HG02884 (cell line): Measurements from ENCODE around the gene CCDC90B.
"Not testable (repeated sequence)": the region's sequence is repeated elsewhere in the genome, so short reads cannot be mapped to it uniquely, and the experiment has no call there.

Source experiments
- ATAC-seq: cut with Tn5 transposase; IDR thresholded peaks from one replicate; pipeline ENCODE4 v1.9.1; 2021; ENCODE audit warnings: mild to moderate bottlenecking, moderate library complexity; ENCODE audit not compliant: unreplicated experiment

Gene CCDC90B

GRCh38 chr11:83285771-83286528 is at the start of gene CCDC90B:
Gene CCDC90B, minus strand, starts transcription at chr11:83286367. Its CDS starts 395 bp downstream, at chr11:83285972.
- peak; percentile 84 for ATAC-seq

DNA sequence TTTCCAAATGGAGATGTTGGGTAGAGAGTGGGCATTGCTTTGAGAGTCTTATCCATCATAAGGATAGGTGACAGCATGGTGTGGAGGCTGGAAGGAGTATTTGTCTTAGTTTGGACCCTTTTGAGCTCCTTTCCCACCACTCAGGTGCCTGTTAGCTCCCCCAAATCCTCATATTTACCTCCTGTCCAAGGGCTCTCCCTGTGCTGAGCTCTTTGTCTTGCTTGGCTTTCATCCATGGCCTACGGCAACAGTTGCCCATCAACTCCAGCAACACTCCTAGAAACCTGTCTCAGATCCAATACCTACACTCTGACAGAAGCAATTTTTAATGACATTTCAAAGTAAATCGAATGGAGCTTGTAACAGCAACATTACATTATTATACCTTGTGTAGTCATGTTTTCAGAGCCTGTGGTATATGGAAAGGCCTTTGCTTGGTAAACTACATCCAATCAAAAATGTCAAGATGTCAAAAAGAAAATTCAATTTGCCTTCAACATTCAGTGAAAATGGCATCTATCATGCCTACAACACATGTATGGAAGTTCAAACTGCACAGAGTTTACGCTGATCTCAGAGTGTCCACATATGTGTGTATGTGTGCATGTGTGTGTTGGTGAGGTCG is 49.4 kb upstream of the CCDC90B start:
- ATAC-seq: no peak

DNA sequence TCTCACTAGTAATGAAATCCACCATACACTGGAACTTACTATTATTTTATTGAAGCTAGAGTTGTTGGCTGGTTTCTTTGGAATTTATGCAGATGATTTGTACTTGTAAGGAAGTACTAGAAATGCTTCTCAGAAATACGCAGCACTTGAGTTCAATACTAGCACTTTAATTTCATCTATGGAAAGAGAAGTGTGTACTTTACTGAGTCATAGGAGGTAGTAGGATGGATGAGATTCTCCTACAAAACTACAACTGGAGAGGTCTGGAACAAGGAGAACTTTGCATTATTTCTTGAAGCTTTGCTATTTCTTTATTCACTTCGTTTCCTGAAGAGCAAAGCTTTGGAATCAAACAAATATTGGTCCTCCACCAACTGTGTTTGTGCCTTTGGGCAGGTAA is 44.1 kb upstream of the CCDC90B start:
- ATAC-seq: no peak

- ATAC-seq: no peak
These were observed 40.2 kb upstream of the CCDC90B start for GRCh38 chr11:83326326-83326725.

DNA sequence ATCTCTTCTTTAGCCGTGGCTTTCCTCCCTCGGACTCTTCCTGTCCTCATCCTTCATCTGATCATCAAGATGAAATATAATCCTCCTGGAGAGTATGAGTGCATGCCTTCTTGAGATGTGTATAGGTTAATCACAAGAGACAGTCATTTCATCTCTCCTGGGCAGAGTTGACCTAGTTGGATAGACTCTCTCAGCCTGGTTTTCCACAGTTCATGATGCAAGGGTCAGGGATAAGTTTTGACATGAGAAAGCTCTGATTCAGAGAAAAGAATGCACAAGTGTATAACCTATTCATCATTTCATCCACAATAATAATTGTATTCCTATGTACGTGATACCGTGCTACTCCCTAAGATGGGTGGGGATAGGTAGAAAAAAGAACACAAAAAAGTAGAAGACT is 33.2 kb upstream of the CCDC90B start:
- ATAC-seq: no peak

GRCh38 chr11:83318931-83319330 is 32.8 kb upstream of the CCDC90B start:
- ATAC-seq: no peak

DNA sequence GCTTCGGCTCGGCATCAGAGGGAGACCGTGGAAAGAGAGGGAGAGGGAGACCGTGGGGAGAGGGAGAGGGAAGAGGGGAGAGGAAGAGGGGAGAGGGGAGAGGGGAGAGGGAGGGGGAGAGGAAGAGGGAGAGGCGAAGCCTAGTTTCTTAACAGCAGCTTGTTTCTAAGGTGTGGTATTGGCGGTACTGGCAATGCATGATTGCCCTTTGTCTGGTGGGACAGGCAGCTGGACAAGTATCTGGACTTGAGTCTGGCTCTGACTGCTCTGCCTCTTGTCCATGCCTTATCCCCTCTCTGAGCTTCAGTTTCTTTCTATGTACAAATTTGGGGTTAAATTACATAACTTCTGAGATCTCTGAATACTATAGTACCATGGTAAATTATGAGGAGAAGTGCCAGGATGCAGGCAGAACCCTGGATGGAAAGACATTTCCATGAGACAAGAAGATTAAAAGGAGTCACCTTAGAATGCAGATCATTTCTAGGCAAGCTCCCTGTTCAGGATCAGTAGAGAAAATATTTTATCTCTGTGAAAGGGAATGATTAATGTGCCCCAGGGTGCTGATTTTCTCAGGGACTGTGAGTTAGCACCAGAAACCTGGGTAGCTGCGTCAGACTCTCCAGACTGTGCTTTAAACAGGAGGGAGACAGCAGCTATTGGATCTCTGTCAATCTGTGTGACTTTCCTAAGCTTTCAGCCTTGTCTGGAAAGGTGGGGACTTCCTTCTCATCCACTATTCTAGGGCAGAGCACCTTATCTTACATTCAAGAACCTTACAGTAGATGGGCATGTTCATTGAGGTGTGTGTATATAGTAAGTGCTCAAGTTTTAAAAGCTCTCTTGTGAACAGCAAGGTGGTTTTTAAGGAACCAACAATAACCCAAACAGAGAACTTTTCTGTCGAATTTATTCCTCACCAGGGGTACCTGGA is 31.9 kb upstream of the CCDC90B start:
- ATAC-seq: no peak

DNA sequence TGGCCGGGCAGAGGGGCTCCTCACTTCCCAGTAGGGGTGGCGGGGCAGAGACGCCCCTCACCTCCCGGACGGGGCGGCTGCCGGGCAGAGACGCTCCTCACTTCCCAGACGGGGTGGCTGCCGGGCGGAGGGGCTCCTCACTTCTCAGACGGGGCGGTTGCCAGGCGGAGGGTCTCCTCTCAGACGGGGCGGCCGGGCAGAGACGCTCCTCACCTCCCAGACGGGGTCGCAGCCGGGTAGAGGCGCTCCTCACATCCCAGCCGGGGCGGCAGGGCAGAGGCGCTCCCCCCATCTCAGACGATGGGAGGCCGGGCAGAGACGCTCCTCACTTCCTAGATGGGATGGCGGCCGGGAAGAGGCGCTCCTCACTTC is 30.7 kb upstream of the CCDC90B start:
- not testable (repeated sequence) for ATAC-seq

DNA sequence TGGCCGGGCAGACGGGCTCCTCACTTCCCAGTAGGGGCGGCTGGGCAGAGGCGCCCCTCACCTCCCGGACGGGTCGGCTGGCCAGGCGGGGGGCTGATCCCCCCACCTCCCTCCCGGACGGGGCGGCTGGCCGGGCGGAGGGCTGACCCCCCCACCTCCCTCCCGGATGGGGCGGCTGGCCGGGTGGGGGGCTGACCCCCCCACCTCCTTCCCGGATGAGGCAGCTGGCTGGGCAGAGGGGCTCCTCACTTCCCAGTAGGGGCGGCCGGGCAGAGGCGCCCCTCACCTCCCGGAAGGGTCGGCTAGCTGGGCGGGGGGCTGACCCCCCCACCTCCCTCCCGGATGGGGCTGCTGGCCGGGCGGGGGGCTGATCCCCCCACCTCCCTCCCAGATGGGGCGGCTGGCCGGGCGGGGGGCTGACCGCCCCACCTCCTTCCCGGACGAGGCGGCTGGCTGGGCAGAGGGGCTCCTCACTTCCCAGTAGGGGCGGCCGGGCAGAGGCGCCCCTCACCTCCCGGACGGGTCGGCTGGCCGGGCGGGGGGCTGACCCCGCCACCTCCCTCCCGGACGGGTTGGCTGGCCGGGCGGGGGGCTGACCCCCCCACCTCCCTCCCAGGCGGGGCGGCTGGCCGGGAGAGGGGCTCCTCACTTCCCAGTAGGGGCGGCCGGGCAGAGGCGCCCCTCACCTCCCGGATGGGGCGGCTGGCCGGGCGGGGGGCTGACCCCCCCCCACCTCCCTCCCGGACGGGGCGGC is 30.2 kb upstream of the CCDC90B start:
- not testable (repeated sequence) for ATAC-seq

DNA sequence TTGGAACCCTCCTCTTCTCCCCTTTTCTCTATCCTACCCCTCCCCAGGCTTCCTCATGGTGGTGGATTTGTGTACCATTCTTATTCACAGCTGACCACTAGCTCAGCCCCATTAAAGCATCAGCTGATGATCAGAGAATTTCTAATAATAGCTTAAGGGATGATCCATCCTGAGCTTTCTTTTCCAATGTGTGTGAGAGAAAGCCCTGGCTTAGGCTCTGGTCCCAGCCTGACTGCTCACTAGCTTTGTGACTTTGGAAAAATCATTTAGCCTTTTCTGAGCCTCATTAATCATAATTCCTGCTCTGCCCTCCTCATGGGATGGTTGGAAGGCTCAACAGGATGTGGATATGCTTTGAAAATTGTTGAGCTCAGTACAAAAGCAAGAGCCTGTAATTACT is 26.3 kb upstream of the CCDC90B start:
- no peak for ATAC-seq

GRCh38 chr11:83311701-83312100 is 25.5 kb upstream of the CCDC90B start:
- no peak for ATAC-seq

DNA sequence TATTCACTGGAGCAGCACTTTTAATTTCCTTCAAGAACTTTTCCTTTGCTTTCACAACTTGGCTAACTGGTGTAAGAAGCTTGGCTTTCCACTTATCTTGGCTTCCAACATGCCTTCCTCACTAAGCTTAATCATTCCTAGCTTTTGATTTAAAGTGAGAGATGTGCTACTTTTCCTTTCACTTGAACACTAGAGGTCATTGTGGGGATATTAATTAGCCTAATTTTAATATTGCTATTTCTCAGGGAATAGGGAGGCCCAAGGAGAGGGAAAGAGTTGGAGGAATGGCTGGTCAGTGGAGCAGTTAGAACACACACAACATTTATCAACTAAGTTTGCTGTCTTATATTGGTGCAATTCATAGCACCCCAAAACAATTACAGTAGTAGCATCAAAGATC is 24.6 kb upstream of the CCDC90B start:
- no peak for ATAC-seq

DNA sequence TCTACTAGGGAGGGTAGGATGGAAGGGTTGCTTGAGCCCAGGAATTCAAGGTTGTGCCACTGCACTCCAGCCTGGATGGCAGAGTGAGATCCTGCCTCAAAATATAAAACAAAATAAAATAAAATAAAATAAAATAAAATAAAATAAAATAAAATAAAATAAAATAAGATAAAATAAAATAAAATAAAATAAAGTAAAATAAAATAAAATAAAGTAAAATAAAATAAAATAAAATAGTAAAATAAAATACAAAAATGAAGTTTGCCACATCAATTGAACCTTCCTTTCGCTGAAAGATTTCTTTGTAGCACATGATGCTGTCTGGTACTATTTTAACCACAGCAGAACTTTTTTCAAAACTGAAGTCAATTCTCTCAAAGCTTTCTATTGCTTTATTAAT is 22.4 kb upstream of the CCDC90B start:
- not testable (repeated sequence) for ATAC-seq

- no peak for ATAC-seq
These were observed 20.3 kb upstream of the CCDC90B start for GRCh38 chr11:83306200-83307080.

- ATAC-seq: no peak
These were observed 17.1 kb upstream of the CCDC90B start for GRCh38 chr11:83303316-83303715.

- ATAC-seq: no peak
These were observed 16.0 kb upstream of the CCDC90B start for GRCh38 chr11:83302151-83302550.

- ATAC-seq: no peak
These were observed 13.5 kb upstream of the CCDC90B start for GRCh38 chr11:83299681-83300080.

DNA sequence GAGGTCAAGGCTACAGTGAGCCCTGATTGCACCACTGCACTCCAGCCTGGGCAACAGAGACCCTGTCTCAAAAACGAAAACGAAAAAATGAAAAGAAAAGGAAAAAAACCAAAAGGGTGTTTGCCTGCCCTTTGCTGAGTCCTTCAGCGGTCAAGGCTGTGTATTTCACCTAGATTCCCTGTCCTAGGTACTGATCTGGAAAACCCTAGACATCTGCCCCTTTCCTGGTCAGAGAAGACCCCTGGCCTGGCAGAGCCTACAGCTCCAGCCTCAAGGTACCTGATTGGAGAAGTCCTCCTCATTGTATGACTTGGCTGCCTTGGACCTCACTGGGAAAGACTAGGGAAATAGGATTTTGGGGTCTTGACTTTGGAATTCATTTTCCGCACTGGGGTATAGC is 8.0 kb upstream of the CCDC90B start:
- ATAC-seq: no peak

GRCh38 chr11:83293457-83293774 is 7.2 kb upstream of the CCDC90B start:
- no peak for ATAC-seq
